IPS-NIHi11 (cell line): ENCODE data around the gene ARHGAP32.
"Not testable (repeated sequence)": the region's sequence is repeated elsewhere in the genome, so short reads cannot be mapped to it uniquely, and the experiment has no call there.

ENCODE experiments used
- DNase-seq: peaks from one replicate; pipeline ENCODE4 v3.0.0; 2012; ENCODE audit warnings: mixed read lengths, low spot score

ARHGAP32 gene

GRCh38 chr11:129202646-129203045 lies 10.5 kb upstream of the ARHGAP32 start:
- no peak for DNase-seq

- DNase-seq = no peak
Measured at GRCh38 chr11:129195682-129196081, 3.6 kb upstream of the ARHGAP32 start.

GRCh38 chr11:129191649-129192048 lies 476 bp downstream of the ARHGAP32 start:
- no peak for DNase-seq

GRCh38 chr11:129190087-129190486 lies 2.0 kb downstream of the ARHGAP32 start:
- DNase-seq = no peak

GRCh38 chr11:129189646-129190045 lies 2.5 kb downstream of the ARHGAP32 start:
- no peak for DNase-seq

GRCh38 chr11:129185082-129185481 lies 7.0 kb downstream of the ARHGAP32 start:
- DNase-seq = not testable (repeated sequence)

GRCh38 chr11:129184581-129184980 lies 7.5 kb downstream of the ARHGAP32 start:
- no peak for DNase-seq

- DNase-seq = no peak
Measured at GRCh38 chr11:129167315-129167714, 24.8 kb downstream of the ARHGAP32 start.

- DNase-seq = no peak
Measured at GRCh38 chr11:129163714-129164164, 28.4 kb downstream of the ARHGAP32 start.

- not testable (repeated sequence) for DNase-seq
Measured at GRCh38 chr11:129157080-129157479, 35.0 kb downstream of the ARHGAP32 start.

- DNase-seq = no peak
Measured at GRCh38 chr11:129155745-129156144, 36.4 kb downstream of the ARHGAP32 start.

GRCh38 chr11:129148487-129148886 lies 43.6 kb downstream of the ARHGAP32 start:
- no peak for DNase-seq

- DNase-seq = no peak
Measured at GRCh38 chr11:129146191-129146590, 45.9 kb downstream of the ARHGAP32 start.

- DNase-seq = no peak
Measured at GRCh38 chr11:129145276-129145675, 46.8 kb downstream of the ARHGAP32 start.

GRCh38 chr11:129144256-129144655 lies 47.9 kb downstream of the ARHGAP32 start:
- no peak for DNase-seq

GRCh38 chr11:129143335-129143734 lies 48.8 kb downstream of the ARHGAP32 start:
- peak; percentile 46 for DNase-seq

- no peak for DNase-seq
Measured at GRCh38 chr11:129141748-129142523, 50.2 kb downstream of the ARHGAP32 start.

GRCh38 chr11:129131316-129131715 lies 60.8 kb downstream of the ARHGAP32 start:
- DNase-seq = no peak

GRCh38 chr11:129128881-129129620 lies 63.1 kb downstream of the ARHGAP32 start:
- DNase-seq = not testable (repeated sequence)

GRCh38 chr11:129119036-129119435 lies 73.1 kb downstream of the ARHGAP32 start:
- no peak for DNase-seq

- DNase-seq = peak; percentile 61
Measured at GRCh38 chr11:129117595-129118350, 74.4 kb downstream of the ARHGAP32 start.
